Neutrophil (primary cell): ENCODE measurements around the gene ABCA2.
A peak's percentile ranks its signal among the peaks of the same experiment; 100 is the strongest.

ENCODE experiments used
- H3K27ac ChIP-seq: fragments of 200-600 bp; sonication (generic); 2 replicates; pipeline ENCODE4 v1.5.1; 2016; ENCODE audit warnings: mild to moderate bottlenecking, moderate library complexity
- H3K27me3 ChIP-seq: fragments of 200-600 bp; sonication (generic); 2 replicates; pipeline ENCODE4 v1.6.0; 2016; ENCODE audit warnings: mild to moderate bottlenecking
- H3K36me3 ChIP-seq: fragments of 200-600 bp; sonication (generic); 2 replicates; pipeline ENCODE4 v1.5.1; 2017
- H3K4me1 ChIP-seq, 2 experiments: fragments of 200-600 bp in 1 of 2; sonication (generic) in 1 of 2; 1 replicate in 1 of 2; 2 replicates in 1 of 2; pipeline versions ENCODE4 v1.5.1 to v1.6.1; 2013 to 2016; ENCODE audit warnings: low read depth in 1 of 2, low read length in 1 of 2, mild to moderate bottlenecking in 1 of 2, moderate library complexity in 1 of 2; ENCODE audit not compliant: control insufficient read depth in 1 of 2, insufficient read depth in 1 of 2
- H3K4me3 ChIP-seq, 2 experiments: fragments of 200-600 bp in 1 of 2; sonication (generic) in 1 of 2; 1 replicate in 1 of 2; 2 replicates in 1 of 2; pipeline ENCODE4 v1.5.1; 2013 to 2016; ENCODE audit warnings: low read depth in 1 of 2, low read length in 1 of 2, mild to moderate bottlenecking in 1 of 2, moderate library complexity in 1 of 2
- H3K9me3 ChIP-seq: fragments of 200-600 bp; sonication (generic); 2 replicates; pipeline ENCODE4 v1.5.1; 2016
- TF ChIP-seq, protein P1 (sequence below): fragments of 200-600 bp; sonication (generic); IDR thresholded peaks from 2 replicates; pipeline ENCODE4 v1.5.1; 2016; ENCODE audit warnings: antibody characterized with exemption

ABCA2 gene

DNA sequence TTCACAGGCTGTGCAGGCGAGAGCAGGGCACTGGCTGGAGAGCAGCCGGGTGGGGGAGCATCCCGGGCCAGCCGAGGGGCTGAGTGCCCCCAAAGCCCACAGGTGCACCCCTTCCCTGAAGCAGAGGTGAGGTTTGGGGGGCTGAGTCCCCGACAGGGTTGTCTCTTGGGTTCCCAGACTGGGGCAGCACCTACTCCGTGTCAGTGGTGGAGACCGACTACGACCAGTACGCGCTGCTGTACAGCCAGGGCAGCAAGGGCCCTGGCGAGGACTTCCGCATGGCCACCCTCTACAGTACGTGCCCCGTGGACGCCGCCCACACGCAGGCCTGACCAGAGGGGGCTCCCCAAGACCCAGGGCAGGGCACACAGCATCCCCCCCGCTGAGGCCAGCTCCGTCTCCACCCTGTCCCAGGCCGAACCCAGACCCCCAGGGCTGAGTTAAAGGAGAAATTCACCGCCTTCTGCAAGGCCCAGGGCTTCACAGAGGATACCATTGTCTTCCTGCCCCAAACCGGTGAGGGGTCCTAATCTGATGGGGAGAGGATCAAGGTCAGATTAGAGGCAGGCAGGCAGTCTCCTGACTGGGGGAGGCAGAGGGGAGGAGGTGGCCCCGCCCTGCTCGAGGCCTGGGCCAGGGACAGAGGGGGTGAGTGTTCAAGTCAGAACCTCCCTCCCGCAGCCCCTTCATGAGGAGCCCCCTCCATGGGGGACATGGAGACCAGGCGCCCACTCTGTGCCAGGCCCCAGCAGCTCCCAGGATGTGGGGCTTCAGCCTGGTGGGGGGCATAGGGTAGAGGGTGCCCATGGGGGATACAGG, 48.1 kb downstream of the ABCA2 start:
- peaks cover 98% of the 10 kb centered on the region for H3K27me3 ChIP-seq
- peaks cover 0 to 12% of the 10 kb centered on the region in 2 experiments for H3K4me1 ChIP-seq
- H3K9me3 ChIP-seq: no peaks in the 10 kb centered on the region
- H3K27ac ChIP-seq: no peak overlapping the region
- no peaks in the 10 kb centered on the region for H3K36me3 ChIP-seq
- TF ChIP-seq, protein P1, sequence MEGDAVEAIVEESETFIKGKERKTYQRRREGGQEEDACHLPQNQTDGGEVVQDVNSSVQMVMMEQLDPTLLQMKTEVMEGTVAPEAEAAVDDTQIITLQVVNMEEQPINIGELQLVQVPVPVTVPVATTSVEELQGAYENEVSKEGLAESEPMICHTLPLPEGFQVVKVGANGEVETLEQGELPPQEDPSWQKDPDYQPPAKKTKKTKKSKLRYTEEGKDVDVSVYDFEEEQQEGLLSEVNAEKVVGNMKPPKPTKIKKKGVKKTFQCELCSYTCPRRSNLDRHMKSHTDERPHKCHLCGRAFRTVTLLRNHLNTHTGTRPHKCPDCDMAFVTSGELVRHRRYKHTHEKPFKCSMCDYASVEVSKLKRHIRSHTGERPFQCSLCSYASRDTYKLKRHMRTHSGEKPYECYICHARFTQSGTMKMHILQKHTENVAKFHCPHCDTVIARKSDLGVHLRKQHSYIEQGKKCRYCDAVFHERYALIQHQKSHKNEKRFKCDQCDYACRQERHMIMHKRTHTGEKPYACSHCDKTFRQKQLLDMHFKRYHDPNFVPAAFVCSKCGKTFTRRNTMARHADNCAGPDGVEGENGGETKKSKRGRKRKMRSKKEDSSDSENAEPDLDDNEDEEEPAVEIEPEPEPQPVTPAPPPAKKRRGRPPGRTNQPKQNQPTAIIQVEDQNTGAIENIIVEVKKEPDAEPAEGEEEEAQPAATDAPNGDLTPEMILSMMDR: no peak
- no peak overlapping the region for H3K4me3 ChIP-seq

DNA sequence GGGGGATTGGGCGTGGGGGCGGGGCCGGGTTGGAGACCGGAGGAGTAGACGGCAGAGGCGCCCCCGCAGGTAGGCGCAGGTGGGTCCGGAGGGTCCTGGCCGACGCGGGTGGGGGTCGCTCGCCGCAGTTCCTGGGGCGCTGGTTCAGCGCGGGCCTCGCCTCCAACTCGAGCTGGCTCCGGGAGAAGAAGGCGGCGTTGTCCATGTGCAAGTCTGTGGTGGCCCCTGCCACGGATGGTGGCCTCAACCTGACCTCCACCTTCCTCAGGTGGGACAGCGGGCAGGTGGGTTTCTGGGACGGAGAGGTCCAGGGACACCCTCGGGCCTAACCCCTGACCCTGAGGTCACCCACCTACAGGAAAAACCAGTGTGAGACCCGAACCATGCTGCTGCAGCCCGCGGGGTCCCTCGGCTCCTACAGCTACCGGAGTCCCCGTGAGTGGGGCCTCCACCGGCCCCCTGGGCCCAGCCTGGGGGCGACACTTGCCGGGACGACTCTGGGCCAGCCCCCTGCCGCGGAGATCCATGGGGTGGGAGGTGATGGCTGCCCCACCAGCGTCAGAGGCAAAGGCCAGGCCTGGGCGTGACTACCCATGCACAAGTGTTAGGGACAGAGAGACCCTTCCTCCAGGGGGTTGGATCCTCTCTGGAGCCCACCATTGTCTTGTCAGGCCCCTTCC, 49.0 kb downstream of the ABCA2 start:
- Histone ChIP-seq H3K9me3 (no peaks in the 10 kb centered on the region), H3K36me3 (no peaks in the 10 kb centered on the region), H3K4me1 (peaks cover 0 to 12% of the 10 kb centered on the region in 2 experiments), H3K27ac (no peak overlapping the region), H3K27me3 (peaks cover 98% of the 10 kb centered on the region), H3K4me3 (no peak overlapping the region)
- TF ChIP-seq, protein P1: no peak

DNA sequence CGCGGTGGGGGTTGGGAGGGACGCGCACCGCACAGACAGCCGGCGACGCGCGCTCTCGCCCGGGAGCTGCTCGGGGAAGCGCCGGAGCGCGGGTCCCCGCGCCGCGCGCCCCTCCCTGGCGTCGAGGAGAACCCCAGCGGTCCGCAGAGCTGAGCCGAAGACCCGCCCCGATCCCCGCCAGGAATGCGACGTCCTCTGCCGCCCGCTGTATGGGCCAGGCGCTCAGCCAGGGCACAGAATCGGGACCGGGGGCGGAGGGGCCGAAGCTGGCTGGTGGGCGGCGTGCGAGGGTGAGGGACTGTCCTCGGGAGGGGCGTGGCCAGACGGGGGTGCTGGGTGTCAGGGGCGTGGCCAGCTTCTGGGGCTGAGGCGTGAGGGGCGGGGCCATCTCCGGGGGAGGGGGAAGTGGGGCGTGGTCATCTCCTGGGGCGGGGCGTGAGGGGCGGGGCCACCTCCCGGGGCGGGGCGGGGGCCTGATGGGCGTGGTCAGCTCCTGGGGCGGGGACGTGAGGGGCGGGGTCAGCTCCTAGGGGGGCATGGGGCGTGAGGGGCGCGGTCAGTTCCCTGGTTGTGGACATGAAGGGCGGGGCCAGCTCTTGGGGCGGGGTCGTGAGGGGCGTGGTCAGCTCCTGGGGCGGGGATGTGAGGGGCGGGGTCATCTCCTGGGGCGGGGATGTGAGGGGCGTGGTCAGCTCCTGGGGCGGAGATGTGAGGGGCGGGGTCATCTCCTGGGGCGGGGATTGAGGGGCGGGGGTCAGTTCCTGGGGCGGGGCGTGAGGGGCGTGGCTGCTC, 49.8 kb downstream of the ABCA2 start:
- H3K36me3 ChIP-seq: no peaks in the 10 kb centered on the region
- peaks cover 0 to 12% of the 10 kb centered on the region in 2 experiments for H3K4me1 ChIP-seq
- peak overlapping the region; percentile 29 to 47 for H3K4me3 ChIP-seq

DNA sequence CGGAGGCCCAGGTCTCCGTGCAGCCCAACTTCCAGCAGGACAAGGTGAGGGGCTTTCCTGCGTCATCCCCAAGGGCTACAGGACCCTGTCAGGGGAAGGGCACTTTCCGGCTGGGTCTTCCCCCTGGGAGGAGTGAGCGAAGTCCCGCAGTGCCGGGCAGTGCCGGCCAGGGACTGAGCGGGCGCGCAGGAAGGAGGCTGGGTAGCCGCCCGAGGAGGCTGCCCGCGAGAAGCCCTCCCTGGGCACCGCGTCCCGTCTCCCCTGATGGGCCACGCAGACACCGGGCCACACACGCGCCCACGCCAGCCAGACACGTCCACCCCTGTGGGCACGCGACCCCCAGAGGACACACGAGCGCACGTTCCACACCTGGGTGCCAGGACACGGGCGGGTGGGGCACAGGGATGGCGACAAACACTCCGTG, 50.4 kb downstream of the ABCA2 start:
- no peaks in the 10 kb centered on the region for H3K9me3 ChIP-seq
- H3K27me3 ChIP-seq: peaks cover 94% of the 10 kb centered on the region
- TF ChIP-seq, protein P1: no peak
- H3K4me1 ChIP-seq: peaks cover 0 to 12% of the 10 kb centered on the region in 2 experiments
- H3K4me3 ChIP-seq: peak overlapping the region; percentile 29 to 47
- H3K27ac ChIP-seq: no peak overlapping the region
- H3K36me3 ChIP-seq: no peaks in the 10 kb centered on the region

More for the DNA sequence above, 49.8 kb downstream of the ABCA2 start:
- no peaks in the 10 kb centered on the region for H3K9me3 ChIP-seq
- H3K27ac ChIP-seq: no peak overlapping the region
- H3K27me3 ChIP-seq: peaks cover 98% of the 10 kb centered on the region
- TF ChIP-seq, protein P1: no peak

DNA sequence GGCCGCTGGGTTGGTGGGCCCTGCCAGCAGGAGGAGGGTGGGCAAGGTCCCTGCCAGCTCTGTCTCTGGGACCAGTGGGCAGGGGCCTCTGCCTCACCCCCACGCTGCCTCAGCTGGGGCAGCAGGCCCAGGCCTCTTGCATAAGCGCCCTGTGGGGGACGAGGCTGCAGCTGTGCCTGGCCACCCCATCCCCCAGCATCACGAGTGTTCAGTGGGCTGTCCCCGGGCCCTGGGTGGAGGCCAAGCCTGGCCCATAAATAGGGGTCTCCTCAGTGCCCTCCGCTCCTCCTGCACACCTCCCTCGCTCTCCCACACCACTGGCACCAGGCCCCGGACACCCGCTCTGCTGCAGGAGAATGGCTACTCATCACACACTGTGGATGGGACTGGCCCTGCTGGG, 50.8 kb downstream of the ABCA2 start, which contains the start of gene PTGDS:
TSS of gene PTGDS (plus strand) at position 282 of the 400 bp plus-strand sequence. CDS start at position 357, 75 bp downstream.
- Histone ChIP-seq H3K4me3 (peak within 1 kb of the TSS; percentile 29 to 47), H3K9me3 (no peaks in the 10 kb centered on the region), H3K27me3 (peaks cover 90% of the 10 kb centered on the region), H3K4me1 (peaks cover 0 to 12% of the 10 kb centered on the region in 2 experiments), H3K27ac (no peak within 1 kb of the TSS), H3K36me3 (no peaks in the 10 kb centered on the region)
- TF ChIP-seq, protein P1: no peak
